Stimulated activated CD8-positive, alpha-beta memory T cell treated with anti-CD3 and anti-CD28 coated beads, Interleukin-2, amount 100 ng/mL, for 1 hour (primary cell): ENCODE measurements around the gene ENKD1.

Source experiments
- DNase-seq, 2 donors: peaks; one replicate each; pipeline ENCODE4 v3.0.0-alpha.2; 2020; ENCODE audit warnings: low read depth in 2 of 2

ENKD1 gene

DNA sequence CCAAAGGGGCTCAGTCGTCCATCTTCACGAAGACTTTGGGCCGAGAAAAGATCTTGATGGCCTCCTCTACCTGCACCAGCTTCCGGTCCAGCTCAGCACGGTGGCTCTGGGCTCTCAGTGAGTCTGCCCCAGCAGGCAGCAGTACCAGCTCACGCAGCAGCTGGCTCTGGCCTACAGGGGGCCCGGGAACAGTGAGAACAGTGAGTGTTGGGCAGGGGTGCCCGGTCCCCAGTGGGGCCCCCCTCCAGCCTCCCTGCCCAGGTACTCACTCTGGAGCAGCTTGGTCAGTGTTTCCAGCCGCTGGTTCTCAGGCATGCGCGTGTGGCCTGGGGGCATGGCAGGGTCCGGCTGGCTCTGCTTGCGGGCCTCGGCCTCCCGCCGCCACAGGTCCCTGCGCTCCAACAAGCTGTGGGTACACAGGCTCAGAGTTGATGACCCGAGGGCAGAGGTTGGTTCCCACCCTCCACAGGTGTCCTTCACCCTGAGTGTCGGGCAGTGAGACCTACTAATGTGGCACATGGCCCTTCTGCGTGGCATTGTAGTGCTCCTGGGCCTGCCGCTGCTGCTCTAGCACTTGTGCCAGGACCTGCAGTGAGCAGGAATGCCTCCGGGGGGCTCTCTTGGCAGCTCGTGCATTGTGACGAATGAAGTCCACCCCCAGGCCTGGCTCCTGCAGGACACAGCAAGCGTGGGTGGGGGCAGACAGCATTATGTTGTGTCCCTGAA is 3.2 kb downstream of the ENKD1 start:
- DNase-seq, result no peak

DNA sequence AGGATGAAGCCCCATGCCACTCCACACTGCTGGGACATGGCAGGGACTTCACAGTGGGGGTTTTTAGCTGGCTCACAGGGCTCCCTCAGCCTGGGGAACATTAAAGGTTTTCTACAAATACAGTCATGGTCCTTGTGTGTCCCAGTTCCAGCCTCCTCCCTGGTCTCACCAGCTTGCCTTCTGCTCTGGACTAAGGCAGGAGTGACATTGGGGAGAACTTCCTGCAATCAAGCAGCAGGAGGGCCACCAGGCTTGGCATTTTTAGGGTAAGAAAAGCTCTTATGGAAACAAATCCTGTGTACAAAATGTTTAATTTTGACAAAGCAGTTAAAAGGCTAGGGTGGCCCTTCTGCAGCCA is 3.9 kb downstream of the ENKD1 start:
- no peak for DNase-seq

DNA sequence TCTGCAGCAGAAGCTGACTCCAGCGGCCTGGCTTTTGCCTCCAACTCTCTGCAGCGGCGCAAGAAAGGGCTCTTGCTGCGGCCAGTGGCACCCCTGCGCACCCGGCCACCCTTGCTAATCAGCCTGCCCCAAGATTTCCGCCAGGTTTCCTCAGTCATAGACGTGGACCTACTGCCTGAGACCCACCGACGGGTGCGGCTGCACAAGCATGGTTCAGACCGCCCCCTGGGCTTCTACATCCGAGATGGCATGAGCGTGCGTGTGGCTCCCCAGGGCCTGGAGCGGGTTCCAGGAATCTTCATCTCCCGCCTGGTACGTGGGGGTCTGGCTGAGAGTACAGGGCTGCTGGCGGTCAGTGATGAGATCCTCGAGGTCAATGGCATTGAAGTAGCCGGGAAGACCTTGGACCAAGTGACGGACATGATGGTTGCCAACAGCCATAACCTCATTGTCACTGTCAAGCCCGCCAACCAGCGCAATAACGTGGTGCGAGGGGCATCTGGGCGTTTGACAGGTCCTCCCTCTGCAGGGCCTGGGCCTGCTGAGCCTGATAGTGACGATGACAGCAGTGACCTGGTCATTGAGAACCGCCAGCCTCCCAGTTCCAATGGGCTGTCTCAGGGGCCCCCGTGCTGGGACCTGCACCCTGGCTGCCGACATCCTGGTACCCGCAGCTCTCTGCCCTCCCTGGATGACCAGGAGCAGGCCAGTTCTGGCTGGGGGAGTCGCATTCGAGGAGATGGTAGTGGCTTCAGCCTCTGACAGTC is 4.5 kb downstream of the ENKD1 start:
- no peak for DNase-seq

DNA sequence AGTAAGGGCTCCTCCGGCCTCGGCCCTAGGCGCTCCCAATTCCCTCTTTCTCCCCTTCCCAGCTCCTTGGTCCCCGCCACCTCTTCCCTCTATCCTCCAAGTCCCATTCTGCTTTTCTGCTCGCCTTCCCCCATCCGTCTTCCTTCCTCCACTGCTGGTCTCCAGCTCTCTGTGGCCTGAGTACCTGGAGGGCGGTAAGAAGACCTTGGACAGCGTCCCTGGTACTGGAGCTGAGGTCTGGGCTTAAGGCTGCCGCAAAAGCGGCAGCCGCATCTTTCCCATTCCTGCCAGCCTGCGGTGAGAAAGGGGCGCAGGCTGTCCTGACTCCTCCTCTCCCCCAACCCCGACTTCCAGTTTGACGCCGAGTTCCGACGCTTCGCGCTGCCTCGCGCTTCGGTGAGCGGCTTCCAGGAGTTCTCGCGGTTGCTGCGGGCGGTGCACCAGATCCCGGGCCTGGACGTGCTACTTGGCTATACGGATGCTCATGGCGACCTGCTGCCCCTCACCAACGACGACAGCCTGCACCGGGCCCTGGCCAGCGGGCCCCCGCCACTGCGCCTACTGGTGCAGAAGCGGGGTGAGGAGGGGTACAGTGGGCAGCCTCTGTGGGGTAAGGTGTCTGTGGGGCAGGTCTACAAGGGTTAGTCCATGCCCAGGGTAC is 5.3 kb downstream of the ENKD1 start:
- no peak for DNase-seq

DNA sequence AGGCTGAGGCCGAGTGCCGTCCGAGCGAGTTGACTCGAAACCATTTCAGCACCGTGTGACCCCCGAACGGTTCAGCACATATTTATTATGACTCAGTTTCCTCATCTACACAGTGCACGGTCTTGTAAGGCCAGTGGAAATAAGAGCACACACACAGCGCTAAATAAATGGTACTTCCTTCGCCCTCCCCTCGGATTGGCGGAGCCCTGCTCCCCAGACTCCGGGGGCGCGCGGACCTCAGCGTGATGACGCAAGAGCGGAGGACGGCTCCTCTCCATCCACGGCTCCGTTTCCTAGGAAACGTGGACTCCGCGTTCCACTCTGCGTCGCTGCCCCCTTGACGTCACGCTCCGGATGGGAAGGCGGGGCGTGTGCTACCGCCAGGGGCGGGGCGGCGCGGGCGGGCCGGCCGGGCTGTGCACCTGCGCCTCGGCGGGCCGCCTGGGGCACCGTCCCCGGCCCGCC is 6.0 kb downstream of the ENKD1 start, which contains the start of gene PARD6A:
PARD6A (plus strand) TSS at position 397 of the 465 bp plus-strand sequence. CDS start 79 bp downstream, outside the sequence.
- peak; percentile 88 to 90 for DNase-seq

DNA sequence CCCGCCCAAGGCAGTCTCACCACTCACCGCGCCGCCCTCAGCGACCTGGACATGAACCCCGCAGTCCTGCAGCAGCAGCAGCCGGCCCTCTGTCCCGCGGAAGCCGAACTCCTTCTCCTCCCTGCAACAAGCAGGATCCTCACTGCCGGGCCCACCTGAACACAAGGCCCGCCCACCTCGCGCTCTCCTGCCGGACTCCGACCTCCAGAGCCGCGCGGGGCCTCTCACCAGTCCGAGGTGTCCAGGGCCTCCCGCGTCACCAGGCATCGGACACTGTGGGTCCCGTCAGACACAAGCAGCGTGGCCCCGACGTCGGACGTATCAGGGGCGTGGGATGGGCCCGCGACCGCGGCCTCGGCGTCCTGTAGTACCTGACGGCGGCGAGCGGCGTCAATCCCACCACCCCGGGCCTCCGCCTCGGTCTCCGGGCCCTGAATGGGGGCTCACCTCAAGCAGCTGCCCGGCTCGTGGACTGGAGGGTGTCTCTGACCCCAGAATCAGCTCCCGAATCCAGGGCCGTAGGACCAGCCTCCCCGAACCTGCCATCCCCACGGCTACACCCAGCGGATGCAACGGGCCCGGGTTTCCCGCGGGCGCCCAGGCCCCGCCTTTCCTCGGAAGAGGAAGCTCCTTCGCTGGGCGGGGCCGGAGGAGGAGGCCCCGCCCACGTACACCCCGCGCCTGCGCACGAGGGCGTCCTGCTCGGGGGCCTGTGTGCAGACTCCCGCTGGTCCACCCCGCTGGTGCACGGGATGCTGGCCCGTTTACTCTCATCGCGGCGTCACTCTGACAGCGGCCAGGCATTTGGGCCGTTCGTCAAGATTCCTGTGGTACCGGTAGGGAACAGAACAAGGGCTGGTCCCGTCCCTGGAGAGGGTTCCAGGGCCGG is 6.6 kb downstream of the ENKD1 start, which contains the start of gene ACD:
ACD (minus strand) TSS at position 586 of the 889 bp plus-strand sequence; CDS start at position 546, 40 bp downstream.
- DNase-seq, result peak; percentile 79 to 89

DNA sequence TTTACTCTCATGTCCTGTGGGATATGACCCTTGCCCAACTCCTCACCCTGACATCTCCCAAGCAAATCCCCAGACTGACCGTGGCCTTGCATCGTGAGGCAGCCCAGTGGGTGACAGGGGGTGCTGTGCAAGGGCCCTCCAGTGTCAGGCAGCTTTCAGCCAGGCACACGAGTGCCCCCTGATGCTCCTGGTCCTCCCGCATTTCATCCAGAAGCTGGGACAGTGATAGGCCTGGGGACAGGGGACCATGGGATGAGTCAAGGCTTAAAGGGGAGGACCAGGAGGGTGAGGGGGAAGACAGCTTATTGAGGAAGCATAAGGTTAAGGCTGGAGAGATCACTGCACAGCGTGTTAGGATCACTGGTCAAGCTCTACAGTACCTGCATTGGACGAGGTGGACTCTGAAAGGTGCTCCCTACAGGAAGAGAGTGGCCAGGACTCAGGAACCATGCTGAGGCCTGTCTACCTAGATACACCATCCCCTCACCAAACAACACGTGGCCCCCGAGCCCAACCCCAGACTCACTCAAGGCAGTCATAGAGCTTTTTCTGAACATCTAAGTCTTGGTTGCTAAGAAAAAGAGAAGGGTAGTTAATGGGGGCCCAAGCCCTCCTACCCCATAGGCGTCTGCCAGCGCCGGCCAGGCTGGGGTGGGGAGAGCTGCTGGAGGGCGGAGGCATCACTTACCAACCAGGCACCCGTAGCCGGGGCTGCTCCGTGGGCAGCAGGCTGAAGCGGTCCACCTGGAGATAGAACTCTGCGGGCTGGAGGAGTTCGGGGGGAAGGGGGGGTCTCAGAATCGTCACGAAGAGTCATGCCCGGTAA is 7.5 kb downstream of the ENKD1 start:
- DNase-seq, result no peak

DNA sequence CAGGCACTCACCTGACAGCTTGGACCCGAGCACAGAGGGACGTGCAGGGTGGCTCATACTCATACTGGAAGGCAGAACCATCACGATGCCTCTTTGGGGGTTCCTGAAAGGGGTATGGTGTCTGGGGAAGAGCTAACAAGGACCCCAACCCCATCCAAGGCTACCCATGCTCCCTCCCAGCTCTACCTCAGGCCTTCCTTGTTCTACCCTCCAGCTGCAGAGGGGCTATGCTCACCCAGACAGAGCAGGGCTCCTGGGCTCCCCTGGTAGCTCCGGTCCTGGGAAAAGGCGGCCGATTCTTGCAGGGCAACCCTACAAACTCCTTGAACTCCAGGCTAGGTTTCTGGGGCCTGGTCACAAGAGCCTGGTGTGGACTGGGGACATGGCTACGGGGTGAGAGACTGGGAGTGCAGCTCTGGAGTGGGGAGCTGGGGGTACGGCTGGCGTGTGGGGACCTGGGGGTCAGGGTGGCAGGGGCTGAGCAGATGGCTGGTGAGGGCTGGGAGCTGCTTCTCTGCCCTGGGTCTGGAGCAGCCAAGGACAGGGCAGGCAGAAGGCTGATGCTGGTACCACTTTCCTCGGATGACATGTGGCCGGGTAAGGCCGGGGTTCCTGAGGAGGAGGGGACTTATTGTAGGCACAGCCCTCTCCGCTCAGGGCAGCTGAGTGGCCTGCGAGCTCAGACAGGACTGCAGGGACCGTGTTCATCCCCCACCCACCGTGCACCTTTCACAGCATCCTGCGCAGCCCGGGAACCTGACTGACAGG is 8.6 kb downstream of the ENKD1 start:
- DNase-seq, result no peak

DNA sequence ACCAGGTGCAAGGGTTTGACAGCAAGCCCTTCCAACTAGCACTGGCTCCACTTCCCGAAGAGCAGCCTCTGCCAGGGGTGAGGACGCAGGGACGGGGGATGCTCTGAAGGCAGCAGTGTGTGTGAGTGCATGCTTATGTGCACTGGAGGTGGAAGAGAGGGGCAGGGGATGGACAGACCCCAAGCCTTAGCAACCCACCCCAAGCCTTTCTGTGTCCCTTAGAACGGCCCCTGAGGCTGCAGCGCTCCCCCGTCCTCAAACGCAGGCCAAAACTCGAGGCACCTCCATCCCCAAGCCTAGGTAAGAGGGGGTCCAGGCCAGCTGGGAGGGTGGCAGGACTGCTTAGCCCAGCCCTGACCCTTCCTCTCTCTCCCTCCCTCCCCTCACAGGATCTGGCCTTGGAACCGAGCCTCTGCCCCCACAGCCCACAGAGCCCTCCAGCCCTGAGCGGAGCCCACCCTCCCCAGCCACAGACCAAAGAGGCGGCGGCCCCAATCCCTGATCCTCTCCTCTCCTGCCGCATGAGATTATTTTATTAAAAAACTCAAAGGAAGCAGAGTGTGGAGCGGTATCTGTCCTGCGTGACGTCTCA is 9.4 kb downstream of the ENKD1 start:
- no peak for DNase-seq

DNA sequence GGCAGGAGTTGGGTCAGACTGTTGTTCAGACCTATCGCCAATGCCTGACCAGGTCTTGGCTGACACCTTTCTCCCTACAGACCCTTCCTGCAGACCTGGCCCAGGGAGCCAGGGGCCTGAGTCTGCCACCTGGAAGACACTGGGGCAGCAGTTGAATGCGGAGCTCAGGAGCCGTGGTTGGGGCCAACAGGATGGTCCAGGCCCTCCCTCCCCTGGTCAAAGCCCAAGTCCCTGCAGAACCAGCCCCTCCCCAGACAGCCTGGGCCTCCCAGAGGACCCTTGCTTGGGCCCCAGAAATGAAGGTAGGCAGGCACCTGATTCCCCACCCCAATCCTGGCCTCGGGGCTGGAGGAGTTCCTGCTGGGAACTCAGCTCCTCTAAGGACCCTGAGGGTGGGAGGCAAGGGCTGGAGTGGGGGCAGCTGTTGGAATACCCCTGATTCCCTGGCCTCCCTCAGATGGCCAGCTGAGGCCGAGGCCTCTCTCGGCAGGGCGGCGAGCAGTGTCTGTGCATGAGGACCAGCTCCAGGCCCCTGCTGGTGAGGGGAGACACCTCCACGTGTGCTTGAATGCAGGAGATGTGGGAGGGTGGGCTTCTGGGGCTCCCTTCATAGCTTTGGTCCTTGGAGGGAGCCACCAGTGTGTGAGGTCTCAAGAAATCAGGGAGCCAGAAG is 10.1 kb downstream of the ENKD1 start:
- DNase-seq, result no peak

DNA sequence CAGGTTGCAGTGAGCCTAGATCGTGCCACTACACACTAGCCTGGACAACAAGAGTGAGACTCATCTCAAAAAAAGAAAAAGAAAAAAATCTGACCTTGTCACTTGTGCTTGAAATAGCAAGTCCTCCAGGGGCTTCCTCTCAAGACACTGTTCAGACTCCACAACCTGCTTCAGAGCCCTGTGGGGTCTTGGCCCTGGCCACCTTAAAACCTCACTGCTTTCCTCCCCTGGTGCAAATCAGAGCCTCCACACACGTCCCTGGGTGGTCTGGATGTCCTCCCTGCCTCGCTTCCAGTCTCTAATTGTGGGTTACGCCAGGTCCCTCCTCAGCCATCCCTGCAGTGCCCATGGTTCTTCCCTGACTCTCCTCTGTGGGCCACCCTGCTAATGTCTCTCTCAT is 11.2 kb downstream of the ENKD1 start:
- DNase-seq, result no peak

DNA sequence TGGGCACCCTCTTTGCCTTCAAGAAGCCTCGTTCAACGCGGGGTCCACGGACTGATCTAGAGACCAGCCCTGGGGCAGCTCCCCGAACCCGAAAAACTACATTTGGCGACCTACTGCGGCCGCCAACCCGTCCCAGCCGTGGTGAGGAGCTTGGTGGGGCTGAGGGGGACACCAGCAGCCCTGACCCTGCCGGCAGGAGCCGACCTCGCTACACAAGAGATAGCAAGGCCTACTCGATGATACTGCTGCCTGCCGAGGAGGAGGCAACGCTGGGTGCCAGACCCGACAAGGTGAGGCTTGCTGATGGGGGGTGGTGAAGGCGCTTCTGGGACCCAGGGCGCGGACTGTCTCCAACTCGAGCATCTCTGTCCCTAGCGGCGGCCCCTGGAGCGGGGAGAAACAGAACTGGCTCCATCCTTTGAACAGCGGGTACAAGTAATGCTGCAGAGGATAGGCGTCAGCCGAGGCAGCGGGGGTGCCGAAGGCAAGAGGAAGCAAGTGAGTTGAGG is 12.1 kb downstream of the ENKD1 start:
- no peak for DNase-seq

DNA sequence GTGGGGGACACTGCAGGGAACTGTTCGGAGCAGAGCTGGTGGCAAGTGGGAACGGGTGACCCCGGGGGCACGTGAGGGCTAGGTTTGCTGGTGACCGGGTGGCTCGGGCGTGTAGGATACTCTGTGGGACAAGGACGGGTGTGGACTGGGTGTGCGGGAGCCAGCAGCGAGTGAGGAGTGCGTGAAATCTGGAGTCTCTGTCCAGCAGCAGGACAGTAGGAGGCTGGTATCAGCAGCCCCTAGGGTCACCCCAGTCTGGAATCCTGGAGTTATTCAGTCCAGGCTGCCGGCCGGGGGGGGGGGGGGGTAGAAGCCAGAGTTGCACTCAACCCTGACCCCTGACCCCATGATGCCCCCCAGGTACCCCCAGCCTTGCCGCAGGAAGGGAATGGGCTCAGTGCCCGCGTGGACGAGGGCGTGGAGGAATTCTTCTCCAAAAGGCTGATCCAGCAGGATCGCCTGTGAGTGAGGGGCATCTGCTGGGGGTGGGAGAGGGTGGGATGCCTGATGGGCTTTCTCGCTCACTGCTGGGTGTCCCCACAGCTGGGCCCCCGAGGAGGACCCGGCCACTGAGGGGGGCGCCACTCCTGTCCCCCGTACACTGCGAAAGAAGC is 12.7 kb downstream of the ENKD1 start:
- no peak for DNase-seq

DNA sequence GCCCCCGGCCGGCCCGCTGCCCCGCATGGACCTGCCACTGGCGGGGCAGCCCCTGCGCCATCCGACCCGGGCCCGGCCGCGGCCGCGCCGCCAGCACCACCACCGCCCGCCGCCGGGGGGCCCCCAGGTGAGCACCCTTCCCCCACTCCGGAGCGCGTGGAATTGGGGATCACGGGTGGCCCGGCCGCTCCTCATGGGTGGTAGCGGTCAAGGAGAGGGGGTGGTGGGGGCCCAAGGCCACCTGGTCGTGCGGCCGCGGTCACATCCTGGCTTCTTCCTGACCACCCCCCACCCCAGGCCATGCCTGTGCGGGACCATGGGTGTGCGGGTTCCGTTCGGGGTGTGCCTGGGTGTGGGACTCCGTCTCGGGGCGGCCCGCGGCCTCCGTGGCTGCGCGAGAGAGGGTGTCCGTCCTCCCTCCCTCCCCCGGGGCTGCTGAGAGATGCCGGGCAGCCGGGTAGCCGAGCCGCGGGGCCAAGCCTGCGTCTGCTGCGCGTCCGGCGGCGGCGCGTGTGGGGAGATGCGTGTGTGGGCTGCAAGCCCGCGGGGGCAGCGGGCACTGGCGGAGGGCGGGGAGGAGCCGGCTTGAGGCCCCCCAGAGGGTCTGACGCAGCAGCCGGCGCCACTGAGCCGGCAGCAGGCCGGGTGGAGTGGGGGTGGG is 13.3 kb downstream of the ENKD1 start:
- DNase-seq, result no peak

DNA sequence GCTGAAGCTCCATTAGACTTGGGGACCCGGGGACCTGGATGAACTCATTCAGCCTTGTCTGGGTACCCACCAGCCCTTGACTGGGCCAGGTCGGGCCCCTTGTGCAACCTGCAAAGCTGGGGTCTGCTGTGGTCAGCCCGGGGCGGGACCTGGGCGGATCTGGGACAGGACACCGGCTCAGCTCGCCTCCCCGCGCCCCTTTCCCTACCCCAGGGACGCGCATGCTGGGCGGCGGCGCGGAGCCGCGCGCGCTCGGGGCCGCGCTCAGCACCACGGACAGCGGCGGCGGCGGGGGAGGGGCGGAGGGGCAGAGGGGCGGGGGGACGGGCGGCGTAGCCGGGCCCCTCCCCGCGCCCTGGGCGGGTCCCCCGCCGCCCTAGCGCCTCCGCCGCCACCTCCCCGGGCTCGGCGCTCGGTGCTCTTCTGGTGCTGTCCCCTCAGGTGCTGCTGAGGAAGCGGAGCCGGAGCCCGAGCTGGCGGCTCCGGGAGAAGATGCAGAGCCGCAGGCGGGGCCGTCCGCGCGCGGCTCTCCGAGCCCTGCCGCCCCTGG is 13.9 kb downstream of the ENKD1 start:
- no peak for DNase-seq

DNA sequence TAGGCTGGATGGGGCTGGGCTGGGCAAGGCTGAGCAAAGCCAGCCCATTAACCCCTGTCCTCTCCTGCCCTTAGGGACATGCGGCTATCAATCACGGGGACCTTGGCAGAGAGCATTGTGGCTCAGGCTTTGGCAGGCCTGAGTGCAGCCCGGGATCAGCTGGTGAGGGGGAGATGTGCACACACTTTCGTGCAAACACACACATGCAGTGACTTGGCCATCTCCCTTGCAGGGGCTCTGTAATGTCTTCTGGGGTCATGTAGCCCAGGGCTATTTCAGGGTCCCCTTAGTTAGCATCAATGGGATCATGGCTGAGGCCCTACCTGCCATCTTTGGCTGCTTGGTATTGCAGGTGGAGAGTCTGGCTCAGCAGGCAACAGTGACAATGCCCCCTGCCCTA is 14.7 kb downstream of the ENKD1 start:
- no peak for DNase-seq

DNA sequence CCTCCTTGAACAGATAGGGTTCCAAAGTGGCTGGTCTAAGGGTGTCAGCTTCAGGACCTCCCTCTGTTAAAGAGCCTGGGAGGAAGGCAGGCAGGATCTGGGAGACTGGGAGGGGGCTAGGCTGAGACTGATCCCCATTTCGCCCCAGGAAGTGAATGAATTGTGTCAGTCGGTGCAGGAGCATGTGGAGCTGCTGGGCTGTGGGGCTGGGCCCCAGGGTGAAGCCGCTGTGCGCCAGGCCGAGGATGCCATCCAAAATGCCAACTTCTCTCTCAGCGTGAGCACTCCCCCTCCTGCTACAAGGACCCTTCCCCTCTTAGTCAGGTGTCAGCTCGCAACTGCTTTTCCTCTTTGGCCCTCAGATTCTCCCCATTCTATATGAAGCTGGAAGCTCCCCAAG is 15.5 kb downstream of the ENKD1 start:
- no peak for DNase-seq
